Muscle layer of colon (tissue), 2 donors: ENCODE measurements around the gene ELF1.

ENCODE experiments used
- H3K27ac ChIP-seq: one replicate; pipeline ENCODE4 v1.7.0; 2013; ENCODE audit warnings: low read depth, mild to moderate bottlenecking, low read length, moderate library complexity
- H3K27me3 ChIP-seq, 2 donors: one replicate each; pipeline ENCODE4 v1.7.0; 2013; ENCODE audit warnings: low read length in 2 of 2, mild to moderate bottlenecking in 2 of 2; ENCODE audit not compliant: insufficient read depth in 2 of 2, control insufficient read depth in 1 of 2
- H3K36me3 ChIP-seq: one replicate; pipeline ENCODE4 v1.7.0; 2013; ENCODE audit warnings: mild to moderate bottlenecking, low read length; ENCODE audit not compliant: insufficient read depth
- H3K4me1 ChIP-seq: one replicate; pipeline ENCODE4 v1.7.0; 2013; ENCODE audit warnings: mild to moderate bottlenecking, low read length; ENCODE audit not compliant: insufficient read depth
- H3K4me3 ChIP-seq, 2 donors: one replicate each; pipeline ENCODE4 v1.7.0; 2013; ENCODE audit warnings: low read length in 2 of 2, low read depth in 1 of 2, mild to moderate bottlenecking in 1 of 2, moderate library complexity in 1 of 2
- H3K9ac ChIP-seq: one replicate; pipeline ENCODE4 v1.7.0; 2013; ENCODE audit warnings: low read length
- H3K9me3 ChIP-seq: one replicate; pipeline ENCODE4 v1.7.0; 2013; ENCODE audit warnings: mild to moderate bottlenecking, low read length
- donor health status: abdominal sarcoma.
- donor health status: Adenocarcinoma of cecum.

The ELF1 gene

GRCh38 chr13:41004875-41005693 is 14.0 kb downstream of the ELF1 start:
- Histone ChIP-seq H3K36me3 (no peaks in the 10 kb centered on the region), H3K27me3 (no peaks in the 10 kb centered on the region), H3K9me3 (no peaks in the 10 kb centered on the region), H3K27ac (no peak overlapping the region), H3K9ac (no peak overlapping the region), H3K4me1 (peaks cover 29% of the 10 kb centered on the region), H3K4me3 (no peak overlapping the region)

GRCh38 chr13:41002606-41003005 is 16.5 kb downstream of the ELF1 start:
- H3K9me3 ChIP-seq: no peaks in the 10 kb centered on the region
- H3K27ac ChIP-seq: no peak overlapping the region
- peaks cover 29% of the 10 kb centered on the region for H3K4me1 ChIP-seq
- H3K36me3 ChIP-seq: no peaks in the 10 kb centered on the region
- H3K9ac ChIP-seq: no peak overlapping the region
- H3K4me3 ChIP-seq: no peak overlapping the region
- no peaks in the 10 kb centered on the region for H3K27me3 ChIP-seq

- H3K4me3 ChIP-seq: no peak overlapping the region
- H3K27ac ChIP-seq: no peak overlapping the region
- H3K9ac ChIP-seq: no peak overlapping the region
- H3K27me3 ChIP-seq: no peaks in the 10 kb centered on the region
- H3K36me3 ChIP-seq: no peaks in the 10 kb centered on the region
- H3K9me3 ChIP-seq: no peaks in the 10 kb centered on the region
- peaks cover 23% of the 10 kb centered on the region for H3K4me1 ChIP-seq
Observed at GRCh38 chr13:41001695-41002094, 17.4 kb downstream of the ELF1 start.

- Histone ChIP-seq H3K9ac (no peak overlapping the region), H3K9me3 (no peaks in the 10 kb centered on the region), H3K4me1 (peaks cover 14% of the 10 kb centered on the region), H3K4me3 (no peak overlapping the region), H3K27ac (no peak overlapping the region), H3K27me3 (no peaks in the 10 kb centered on the region), H3K36me3 (no peaks in the 10 kb centered on the region)
Observed at GRCh38 chr13:40999416-40999815, 19.7 kb downstream of the ELF1 start.

- Histone ChIP-seq H3K27ac (no peak overlapping the region), H3K9ac (no peak overlapping the region), H3K36me3 (no peaks in the 10 kb centered on the region), H3K4me1 (peaks cover 12% of the 10 kb centered on the region), H3K9me3 (no peaks in the 10 kb centered on the region), H3K27me3 (no peaks in the 10 kb centered on the region), H3K4me3 (no peak overlapping the region)
Observed at GRCh38 chr13:40996426-40997092, 22.6 kb downstream of the ELF1 start.

- no peak overlapping the region for H3K27ac ChIP-seq
- no peaks in the 10 kb centered on the region for H3K27me3 ChIP-seq
- peaks cover 12% of the 10 kb centered on the region for H3K4me1 ChIP-seq
- H3K4me3 ChIP-seq: no peak overlapping the region
- H3K9ac ChIP-seq: no peak overlapping the region
- H3K36me3 ChIP-seq: no peaks in the 10 kb centered on the region
- no peaks in the 10 kb centered on the region for H3K9me3 ChIP-seq
Observed at GRCh38 chr13:40995997-40996396, 23.1 kb downstream of the ELF1 start.

GRCh38 chr13:40994581-40995230 is 24.4 kb downstream of the ELF1 start:
- Histone ChIP-seq H3K36me3 (no peaks in the 10 kb centered on the region), H3K27ac (no peak overlapping the region), H3K9ac (no peak overlapping the region), H3K9me3 (no peaks in the 10 kb centered on the region), H3K4me1 (peaks cover 12% of the 10 kb centered on the region), H3K27me3 (no peaks in the 10 kb centered on the region), H3K4me3 (no peak overlapping the region)

- no peak overlapping the region for H3K9ac ChIP-seq
- no peaks in the 10 kb centered on the region for H3K9me3 ChIP-seq
- no peak overlapping the region for H3K27ac ChIP-seq
- H3K36me3 ChIP-seq: no peaks in the 10 kb centered on the region
- peaks cover 12% of the 10 kb centered on the region for H3K4me1 ChIP-seq
- no peaks in the 10 kb centered on the region for H3K27me3 ChIP-seq
- H3K4me3 ChIP-seq: no peak overlapping the region
Observed at GRCh38 chr13:40993987-40994386, 25.1 kb downstream of the ELF1 start.

GRCh38 chr13:40992678-40993518 is 26.2 kb downstream of the ELF1 start:
- H3K9ac ChIP-seq: no peak overlapping the region
- no peaks in the 10 kb centered on the region for H3K36me3 ChIP-seq
- H3K4me3 ChIP-seq: no peak overlapping the region
- no peak overlapping the region for H3K27ac ChIP-seq
- H3K4me1 ChIP-seq: peaks cover 12% of the 10 kb centered on the region
- H3K27me3 ChIP-seq: no peaks in the 10 kb centered on the region
- no peaks in the 10 kb centered on the region for H3K9me3 ChIP-seq

GRCh38 chr13:40987606-40988280 is 31.4 kb downstream of the ELF1 start:
- H3K4me1 ChIP-seq: peaks cover 32% of the 10 kb centered on the region
- H3K4me3 ChIP-seq: no peak overlapping the region

More at GRCh38 chr13:40987606-40988280, 31.4 kb downstream of the ELF1 start:
- Histone ChIP-seq H3K9ac (no peak overlapping the region), H3K36me3 (no peaks in the 10 kb centered on the region), H3K27me3 (no peaks in the 10 kb centered on the region), H3K27ac (no peak overlapping the region), H3K9me3 (no peaks in the 10 kb centered on the region)
